Thyroid gland (tissue), 4 donors: Measurements from ENCODE around the gene SLC35F6.

ENCODE experiments used
- POLR2A ChIP-seq, 2 donors: fragments of 450-650 bp; IDR thresholded peaks; one replicate each; pipeline ENCODE4 v1.6.1; 2017; ENCODE audit warnings: antibody characterized with exemption in 2 of 2, mild to moderate bottlenecking in 2 of 2, moderate library complexity in 1 of 2
- TF ChIP-seq, protein P1 (sequence below), 6 experiments: fragments of 200-600 bp in 3 of 6; fragments of 450-650 bp in 3 of 6; sonication (generic) in 3 of 6; IDR thresholded peaks; one replicate each; pipeline ENCODE4 v1.5.1; 2016 to 2019; ENCODE audit warnings: antibody characterized with exemption in 6 of 6, mild to moderate bottlenecking in 2 of 6, inconsistent platforms in 1 of 6, moderate library complexity in 1 of 6

- TF ChIP-seq, protein P1, sequence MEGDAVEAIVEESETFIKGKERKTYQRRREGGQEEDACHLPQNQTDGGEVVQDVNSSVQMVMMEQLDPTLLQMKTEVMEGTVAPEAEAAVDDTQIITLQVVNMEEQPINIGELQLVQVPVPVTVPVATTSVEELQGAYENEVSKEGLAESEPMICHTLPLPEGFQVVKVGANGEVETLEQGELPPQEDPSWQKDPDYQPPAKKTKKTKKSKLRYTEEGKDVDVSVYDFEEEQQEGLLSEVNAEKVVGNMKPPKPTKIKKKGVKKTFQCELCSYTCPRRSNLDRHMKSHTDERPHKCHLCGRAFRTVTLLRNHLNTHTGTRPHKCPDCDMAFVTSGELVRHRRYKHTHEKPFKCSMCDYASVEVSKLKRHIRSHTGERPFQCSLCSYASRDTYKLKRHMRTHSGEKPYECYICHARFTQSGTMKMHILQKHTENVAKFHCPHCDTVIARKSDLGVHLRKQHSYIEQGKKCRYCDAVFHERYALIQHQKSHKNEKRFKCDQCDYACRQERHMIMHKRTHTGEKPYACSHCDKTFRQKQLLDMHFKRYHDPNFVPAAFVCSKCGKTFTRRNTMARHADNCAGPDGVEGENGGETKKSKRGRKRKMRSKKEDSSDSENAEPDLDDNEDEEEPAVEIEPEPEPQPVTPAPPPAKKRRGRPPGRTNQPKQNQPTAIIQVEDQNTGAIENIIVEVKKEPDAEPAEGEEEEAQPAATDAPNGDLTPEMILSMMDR (IDR thresholded peaks at IDR 0.05), result no peak
- TF ChIP-seq POLR2A (IDR thresholded peaks at IDR 0.05), result no peak
Observed at GRCh38 chr2:26729311-26729710, 34.8 kb upstream of the SLC35F6 start.
